Effector CD4-positive, alpha-beta T cell (primary cell): Measurements from ENCODE around the gene USP4.
A peak's percentile ranks its signal among the peaks of the same experiment; 100 is the strongest.

Source experiments
- DNase-seq: peaks from one replicate; pipeline ENCODE4 v3.0.0-alpha.2; 2020

Gene USP4

DNA sequence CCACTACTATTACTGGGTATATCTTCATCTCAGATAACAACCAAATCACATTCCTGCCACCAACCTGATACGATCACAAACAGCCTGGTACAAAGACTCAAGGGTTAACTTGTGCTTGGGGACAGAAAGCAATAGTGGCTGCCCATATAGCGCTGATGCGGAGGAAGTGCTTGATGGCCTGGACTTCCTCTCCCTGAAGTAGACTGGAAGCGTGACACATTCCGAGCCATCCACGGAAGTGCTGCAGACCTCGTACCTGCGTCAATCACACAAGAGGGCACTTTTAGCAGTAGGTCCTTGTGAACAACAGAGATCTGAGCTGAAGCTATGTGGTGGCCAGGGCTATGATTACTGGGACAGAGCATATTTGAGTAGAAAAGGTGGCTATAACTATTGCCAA, 45.5 kb downstream of the USP4 start:
- DNase-seq: no peak

DNA sequence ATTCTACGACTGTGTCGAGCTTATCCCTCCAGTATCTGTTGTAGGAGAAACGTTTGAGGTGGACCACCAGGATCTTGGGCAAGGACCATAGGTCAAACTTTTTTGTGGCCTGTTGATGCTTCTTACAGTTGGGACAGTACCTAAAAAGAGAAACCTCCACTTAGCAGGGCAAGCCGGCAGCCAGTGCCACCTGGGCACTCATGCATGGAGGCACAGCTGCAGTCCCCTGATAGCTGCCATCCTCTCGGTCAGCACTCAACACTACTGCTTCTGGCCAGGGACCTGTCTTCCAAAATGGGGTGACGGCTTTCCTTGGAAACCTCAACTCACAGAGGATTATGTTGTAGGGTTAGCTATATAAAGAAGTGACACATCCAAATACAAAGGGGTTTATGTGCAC, 55.9 kb downstream of the USP4 start:
- no peak for DNase-seq

DNA sequence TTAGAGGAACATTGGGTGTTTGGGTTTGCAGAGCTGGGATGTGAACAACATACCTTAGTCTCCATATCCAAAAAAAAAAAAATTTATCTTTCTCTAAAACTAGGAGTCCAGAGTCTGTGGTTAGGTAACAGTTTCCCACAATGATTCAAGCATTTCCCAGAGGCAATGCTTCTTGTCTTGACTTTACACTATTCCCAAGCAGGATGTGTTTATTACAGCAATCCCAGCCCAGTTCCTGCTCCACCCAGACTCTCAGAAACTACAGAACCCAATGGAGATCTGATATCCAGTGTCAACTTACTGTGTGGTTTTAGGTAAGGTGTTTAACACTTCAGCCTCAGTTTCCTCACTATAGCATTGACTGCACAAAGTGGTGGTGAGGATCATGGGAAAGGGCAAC, 60.5 kb downstream of the USP4 start:
- DNase-seq: no peak

DNA sequence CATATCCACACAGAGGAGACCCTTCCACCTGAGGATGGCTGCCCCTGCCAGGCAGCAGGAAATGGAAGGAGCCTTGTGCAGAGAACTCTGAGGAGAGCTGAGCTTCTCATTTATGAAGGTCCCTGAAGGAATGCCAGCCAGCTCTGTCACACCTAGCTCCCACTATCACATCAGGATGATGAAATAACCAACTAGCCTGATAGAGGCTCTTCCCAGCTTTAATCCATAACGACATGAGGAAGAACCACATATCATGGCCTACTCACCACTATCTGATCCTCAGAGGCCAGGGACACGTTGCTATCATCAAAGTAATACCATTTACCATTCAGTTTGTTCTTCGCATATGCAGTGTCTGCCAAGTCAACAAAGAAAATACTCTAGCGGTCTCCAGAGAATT, 61.3 kb downstream of the USP4 start:
- DNase-seq: no peak

DNA sequence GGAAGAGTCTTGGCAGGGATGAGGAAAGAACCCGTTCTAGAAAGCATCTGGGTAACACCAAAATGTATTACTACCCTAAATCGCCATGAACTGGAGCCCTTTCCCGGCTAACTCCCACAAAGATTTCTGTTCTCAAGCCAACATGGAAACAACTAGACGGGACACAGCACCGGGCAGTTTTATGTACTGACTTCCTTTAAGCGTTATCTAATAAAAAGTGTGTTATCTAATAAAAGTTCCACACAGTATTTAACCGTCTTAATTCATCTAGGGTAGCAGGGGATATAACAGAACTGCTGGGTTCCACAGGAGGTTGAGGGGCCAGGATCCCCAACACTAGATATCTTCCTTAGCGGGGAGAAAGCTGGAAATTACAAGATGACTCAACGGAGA, 62.5 kb downstream of the USP4 start:
- DNase-seq: no peak

DNA sequence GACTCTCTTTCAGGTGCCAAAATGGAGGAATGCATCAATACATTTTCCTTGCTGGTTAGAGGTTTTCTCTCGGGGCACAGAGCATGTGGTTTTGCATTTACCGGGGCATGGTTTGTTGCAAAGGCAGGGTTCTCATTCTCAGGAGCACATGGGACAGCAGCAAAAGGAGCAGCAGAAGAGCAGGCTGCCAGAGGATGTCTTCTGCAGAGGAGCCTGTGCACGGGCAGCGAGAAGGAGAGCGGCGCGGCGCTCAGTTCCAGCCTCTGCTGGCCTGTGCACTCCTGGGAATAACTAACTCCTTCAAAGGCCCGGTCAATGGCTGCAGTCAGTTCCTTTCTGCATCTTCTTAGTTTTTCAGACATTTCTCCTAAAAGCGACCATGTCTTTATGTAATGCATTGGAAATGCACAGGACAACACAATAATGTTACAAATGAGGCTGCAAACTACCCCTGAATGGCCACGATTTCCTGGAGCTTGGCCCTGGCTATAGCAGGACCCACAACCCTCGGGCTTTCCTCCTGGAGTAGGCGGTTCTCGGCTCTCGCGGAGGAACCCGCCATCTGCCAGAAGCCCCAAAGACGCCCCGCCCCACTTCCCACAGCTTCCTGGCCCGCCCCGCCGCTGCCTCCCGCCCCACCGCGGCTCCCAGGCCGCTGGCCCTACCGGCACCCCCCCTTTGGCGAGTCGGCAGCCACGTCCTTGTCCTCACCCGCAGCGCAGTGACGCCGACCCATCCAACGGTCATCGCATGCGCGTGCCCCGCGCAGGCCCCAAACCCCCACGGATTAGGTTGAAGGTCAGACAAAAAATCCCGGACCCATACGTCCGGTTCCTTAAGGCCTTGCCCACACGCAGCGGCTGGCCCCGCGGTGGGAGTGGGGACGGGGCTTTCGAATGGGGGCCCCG, 63.1 kb downstream of the USP4 start, which contains the start of gene C3orf62:
TSS of gene C3orf62 (minus strand) at position 758 of the 908 bp plus-strand sequence. CDS start at position 398, 360 bp downstream.
- peak; percentile 52 for DNase-seq

DNA sequence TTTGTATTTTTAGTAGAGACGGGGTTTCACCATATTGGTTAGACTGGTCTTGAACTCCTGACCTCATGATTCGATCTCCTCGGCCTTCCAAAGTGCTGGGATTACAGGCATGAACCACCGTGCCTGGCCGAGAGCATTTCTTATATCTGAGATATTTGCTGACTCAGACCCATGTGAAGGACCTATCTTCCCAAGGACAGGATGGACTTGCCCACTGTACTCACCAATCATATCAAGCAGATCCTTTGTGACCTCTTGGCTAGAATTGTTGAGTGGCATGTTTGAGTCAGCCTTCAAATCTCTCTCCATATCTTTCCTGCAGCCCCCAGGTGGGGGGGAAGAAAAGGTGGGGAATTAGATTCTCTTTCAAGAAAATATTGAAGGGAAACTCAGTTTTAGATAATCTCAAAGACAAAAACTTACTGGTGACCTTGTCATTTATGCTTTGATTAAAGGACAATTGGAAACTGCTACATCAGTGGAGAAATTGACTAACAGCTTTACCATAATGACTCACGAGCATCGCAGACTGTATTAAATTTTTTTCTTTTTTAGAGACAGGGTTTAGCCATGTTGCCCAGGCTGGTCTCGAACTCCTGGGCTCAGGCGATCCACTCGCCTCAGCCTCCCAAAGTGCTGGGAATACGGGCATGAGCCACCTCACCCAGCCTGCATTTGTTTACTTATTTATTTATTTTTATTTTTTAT, 65.9 kb downstream of the USP4 start:
- DNase-seq: no peak

DNA sequence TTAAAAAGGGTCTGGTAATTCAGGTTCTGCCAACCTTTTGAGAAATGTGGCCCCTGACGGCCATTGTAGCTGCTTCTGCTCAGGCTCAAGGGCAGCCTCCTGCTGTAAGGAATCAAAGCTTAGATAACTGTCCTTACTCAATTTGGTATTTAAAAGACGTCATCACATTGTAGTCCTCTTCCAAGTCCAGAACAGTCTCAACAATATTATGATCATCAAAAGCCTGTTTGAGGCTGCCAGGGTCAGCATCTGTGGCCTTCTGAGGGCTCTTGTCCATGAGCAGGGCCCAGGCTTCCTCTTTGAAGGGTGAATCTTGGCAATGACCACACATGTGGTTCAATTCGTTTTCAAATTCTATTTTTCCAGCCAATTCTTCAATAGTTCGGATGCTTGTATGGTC, 68.8 kb downstream of the USP4 start:
- DNase-seq: no peak

DNA sequence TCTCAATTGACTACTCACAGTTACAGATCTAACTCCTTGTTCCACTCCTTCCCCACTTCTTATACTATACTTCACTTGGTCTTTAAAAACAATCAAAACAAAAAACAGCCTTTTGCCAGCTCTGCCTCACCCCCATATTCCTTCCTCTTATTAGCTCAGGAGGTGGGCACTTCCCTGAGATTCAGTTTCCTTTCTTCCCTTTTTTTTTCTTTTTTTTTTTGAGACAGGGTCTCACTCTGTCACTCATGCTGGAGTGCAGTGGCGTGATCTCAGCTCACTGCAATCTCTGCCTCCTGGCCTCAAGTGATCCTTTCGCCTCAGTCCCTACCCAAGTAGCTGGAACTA, 69.7 kb downstream of the USP4 start:
- DNase-seq: no peak

DNA sequence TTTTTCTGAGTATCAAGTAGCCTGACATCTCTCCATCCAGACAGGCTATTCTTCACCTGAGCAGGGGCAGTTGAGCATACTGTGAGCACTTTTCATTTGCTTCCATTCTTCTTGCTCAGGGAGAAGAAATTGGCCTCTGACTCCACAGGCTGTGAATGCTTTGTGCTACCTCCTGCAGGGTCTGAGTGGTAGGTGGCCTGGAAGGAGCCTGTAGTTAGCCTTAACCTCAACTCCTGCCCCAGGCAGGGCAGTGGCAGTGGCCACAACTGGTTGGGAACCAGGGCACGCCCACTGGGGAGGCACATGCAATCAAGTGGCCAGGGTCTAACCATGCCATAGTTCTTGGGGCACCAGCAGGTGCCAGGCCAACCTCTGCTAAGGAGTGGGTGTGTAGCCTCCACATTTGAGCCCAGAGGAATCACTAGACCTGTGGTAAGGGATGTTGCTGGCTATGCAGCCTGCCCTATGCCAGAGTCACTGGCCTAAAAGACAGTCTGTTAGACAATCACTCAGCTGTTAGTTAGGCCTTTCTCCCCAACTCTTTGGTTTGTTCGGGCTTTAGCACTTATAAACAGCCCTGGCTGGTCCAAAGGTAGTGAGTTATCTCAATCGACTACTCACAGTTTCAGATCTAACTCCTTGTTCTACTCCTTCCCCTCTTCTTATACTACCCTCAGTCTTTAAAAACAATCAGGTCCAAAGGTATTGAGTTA, 70.3 kb downstream of the USP4 start:
- no peak for DNase-seq

DNA sequence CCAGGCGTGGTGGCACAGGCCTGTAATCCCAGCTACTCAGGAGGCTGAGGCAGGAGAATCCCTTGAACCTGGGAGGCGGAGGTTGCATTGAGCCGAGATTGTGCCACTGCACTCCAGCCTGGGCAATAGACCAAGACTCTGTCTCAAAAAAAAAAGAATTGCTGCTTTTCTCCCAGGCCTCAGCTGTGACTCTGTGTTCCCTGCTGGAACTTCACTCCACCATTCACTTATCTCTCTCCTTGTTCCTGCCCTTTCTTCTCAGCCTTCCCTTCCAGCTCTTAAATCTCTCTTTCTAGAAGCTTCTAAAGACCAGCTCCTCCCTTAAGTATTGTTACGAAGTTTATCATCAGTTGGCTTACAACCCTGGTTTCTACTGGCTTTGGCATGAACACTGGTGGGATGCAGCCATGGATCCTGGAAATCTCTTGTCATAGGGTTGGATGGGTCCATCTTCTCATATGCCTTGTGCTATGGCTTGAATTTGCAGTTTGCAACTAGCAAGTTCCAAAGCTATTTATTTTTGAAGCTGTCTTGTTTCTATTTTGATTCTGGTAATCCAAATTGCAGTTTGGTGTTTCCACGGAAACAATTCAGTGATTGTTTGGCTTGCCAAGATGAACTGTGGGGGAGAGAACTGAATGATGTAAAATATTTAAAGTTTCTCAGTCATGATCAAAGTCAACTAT, 73.3 kb downstream of the USP4 start:
- DNase-seq: no peak

DNA sequence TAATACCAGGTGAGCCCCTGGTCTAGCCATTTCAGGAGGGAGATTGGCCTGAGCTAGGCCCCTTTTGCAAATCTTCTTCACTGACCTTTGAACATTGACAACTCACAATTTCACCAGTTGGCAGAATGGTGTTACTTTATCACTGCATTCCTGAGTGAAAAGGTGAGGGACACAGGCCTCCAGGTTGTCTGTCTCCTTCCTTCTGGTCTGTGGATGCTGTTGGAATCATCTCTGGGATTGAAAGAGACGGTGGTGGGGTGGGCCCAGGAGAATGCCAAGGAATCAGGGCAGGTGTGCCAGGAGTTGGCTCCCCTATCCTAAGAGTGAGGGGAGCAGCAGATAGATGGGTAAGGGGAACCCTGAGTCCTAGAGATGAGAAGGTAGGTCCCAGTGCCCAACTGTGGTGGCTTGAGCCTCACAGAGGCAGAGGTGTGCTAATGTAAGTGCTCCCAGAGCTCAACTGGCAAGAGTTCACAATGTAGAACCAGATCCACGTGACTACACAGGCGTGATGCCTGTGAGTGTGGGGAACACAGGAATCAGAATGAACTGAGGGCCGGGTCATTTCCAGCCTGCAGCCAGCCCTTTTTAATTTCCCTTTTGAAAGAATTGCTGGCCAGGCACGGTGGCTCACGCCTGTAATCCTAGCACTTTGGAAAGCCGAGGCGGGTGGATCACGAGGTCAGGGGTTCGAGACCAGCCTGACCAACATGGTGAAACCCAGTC, 74.0 kb downstream of the USP4 start:
- no peak for DNase-seq

DNA sequence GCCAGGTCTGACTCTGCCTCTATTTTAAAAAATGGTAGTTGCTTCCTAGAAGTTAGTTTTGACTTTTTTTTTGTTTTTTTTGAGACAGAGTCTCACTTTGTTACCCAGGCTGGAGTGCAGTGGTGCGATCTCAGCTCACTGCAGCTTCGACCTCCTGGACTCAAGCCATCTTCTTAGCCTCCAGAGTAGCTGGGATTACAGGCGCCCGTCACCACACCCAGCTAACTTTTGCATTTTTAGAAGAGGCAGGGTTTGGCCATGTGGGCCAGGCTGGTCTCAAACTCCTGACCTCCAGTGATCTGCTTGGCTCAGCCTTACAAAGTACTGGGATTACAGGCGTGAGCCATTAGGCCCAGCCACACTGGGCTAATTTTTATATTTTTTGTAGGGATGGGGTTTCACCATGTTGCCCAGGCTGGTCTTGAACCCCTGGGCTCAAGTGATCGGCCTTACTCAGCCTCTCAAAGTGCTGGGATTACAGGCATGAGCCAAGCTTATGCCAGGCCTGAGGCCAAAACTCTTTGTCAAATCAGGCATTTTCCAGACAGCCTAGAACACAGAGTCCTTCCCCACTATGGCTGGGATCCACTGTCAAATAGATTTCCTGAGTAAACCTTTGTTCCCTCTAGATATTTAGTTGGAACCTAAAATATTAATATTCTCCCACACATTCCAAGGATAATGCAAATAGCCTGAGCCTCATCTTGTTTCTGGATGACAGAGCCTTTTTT, 76.5 kb downstream of the USP4 start:
- no peak for DNase-seq

DNA sequence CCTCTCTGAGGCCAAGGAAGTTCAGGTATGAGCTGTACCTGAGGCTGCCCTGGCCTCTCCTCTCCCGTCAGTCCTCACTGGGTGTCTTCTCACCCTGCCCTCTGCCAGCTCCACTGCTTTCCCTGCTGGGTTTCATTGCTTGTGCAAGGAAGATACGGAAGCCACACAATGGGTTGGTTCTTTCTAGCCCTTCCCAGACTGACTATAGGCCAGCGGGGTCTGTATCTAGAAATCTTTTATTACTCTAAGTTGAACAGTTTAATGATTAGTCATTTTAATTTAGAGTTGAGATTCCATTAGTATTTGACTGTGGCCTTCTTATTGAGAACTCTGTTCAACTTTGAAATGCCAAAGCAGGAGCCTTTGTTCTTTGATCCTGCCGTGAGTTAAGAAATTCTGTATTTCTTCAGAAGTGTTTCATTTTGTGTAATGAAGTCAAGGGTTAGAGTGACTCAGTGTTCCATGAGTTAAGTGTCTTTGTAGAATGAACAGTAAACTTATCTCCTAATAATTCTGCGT, 79.0 kb downstream of the USP4 start:
- no peak for DNase-seq

DNA sequence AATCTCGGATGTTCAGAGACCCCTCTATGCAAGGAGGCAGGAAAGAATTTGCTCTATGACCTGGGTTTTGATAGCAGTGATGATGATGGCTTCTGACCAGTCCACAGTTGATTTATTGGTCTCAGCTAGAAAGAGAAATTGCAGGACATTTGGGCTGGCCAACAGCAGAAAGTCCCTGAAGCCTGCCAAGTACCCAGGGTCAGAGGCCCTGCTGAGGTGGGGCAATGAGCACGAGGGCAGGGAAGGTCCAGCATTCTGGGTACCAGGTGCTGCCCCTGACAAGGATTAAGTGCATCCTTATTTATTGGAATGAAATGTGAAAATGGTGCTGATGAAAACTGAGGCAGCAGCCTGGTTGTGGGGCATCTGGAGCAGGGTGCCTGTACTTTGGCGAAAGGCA, 82.7 kb downstream of the USP4 start:
- no peak for DNase-seq

DNA sequence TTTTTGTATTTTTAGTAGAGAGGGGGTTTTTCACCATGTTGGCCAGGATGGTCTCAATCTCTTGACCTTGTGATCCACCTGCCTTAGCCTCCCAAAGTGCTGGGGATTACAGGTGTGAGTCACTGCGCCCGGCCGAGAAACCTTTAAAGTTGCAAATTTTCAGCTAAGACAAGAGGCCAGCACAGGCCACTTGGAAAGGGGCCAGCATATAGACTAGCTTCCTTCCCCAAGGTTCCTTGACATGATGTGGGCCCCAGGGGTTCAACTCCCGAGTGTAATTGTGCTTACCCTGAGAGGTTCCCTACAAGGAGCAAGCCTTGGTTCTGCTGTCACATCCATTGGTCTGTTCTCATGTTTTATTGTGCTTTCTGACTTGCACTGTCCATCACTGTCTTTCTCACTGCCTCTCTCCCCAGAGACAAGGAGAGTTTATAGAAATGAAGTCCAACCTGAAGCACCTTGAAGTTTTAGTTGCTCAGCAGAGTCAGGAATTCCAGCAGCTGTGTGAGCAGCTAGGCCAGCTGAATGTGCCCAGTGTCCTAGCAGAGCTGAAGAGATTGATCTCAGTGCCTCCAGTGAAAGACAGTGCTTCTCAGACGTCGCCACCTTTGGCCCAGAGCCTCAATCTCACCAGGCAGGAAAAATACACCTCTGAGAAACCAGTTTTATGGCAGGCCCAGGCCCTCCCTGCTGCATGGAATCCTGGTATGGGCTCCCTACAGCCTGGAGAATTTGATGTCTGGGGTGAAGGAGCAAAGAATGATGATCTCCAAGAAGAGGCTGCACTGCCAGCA, 83.9 kb downstream of the USP4 start:
- no peak for DNase-seq

DNA sequence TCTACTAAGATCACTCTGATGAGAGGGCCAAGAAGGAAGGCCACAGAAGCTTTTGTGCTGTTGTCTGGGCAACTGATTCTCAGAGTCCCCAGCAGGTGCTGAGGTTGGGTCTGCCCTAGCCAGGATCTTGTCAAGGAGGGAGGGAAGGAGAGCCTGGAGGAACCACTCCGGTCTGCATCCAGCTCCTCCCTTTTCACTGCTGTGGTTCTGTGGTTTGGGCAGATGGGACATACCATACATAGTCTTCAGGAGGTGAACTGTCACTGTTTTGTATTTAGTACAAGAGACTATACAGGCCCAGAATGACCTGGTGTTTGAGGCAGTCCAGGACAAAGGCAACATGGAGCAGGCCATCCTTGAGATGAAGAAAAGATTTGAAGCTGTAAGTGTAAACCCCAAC, 84.7 kb downstream of the USP4 start:
- no peak for DNase-seq

DNA sequence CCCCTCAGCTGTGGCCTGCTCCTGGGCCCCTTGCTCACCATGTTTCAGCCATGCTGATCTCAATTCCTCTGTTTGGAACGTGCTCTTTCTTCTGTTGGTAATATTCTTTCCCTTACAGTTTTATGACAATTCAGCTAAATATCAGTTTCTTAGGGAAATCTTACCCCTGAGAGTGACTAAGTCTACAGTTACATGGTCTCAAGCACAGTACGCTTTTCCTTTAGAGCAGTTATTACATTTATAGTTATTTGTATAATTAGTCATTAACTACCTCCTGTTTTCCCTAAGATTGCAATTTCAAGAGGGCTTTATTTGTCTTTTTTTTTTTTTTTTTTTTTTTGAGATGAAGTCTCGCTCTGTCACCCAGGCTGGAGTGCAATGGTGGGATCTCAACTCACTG, 86.3 kb downstream of the USP4 start:
- DNase-seq: no peak

DNA sequence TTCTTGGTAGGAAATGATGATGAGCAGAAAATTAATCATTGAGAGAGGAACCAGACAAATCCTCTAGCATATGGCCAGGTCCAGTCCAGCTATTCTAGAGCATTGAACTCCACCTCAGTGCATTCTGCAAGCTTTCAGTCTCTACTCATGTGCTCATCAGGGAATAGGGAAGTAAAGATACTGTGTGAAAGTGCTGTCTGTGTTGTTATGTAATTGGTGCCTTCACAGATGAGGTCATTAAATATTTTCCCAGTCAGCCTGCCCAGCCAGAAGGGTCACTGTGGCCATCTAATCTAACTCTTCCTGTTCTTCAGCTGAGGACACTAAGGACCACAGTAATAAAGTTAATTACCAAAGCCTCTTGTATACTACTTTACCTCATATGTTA, 91.0 kb downstream of the USP4 start:
- no peak for DNase-seq

DNA sequence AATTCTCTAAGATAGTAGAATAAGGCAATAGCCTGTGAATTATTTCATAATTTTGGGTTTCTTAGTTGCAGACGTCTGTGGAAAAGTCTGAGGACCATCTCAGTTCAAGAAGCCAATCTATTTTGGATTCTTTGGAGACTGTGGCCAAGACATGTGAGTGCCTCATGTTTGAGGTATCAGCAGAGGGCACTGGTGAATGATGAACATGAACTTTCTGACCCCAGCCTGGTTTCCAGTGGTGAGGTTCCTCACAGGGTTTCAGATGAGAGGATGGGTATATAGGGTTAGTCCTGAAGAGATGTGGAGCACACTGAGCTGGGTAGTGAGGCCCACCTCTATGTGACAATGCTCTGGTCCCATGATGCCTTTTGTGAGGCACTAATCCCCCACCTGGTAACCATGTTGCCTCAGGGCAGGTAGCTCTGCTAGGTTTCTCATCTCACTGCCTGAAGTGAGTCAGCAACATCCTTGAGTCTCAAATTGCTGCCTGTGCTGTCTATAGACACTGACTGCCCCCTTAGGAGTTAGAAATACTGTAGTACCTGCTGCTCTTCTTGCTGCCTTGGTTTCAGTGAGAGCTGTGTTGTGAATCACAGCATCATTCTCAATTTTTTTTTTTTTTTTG, 95.2 kb downstream of the USP4 start:
- DNase-seq: no peak
